RKO (cell line): Measurements from ENCODE around the gene TOX3.

Source experiments
- DNase-seq: peaks from one replicate; pipeline ENCODE4 v3.0.0-alpha.2; 2016; ENCODE audit warnings: low spot score

The TOX3 gene

DNA sequence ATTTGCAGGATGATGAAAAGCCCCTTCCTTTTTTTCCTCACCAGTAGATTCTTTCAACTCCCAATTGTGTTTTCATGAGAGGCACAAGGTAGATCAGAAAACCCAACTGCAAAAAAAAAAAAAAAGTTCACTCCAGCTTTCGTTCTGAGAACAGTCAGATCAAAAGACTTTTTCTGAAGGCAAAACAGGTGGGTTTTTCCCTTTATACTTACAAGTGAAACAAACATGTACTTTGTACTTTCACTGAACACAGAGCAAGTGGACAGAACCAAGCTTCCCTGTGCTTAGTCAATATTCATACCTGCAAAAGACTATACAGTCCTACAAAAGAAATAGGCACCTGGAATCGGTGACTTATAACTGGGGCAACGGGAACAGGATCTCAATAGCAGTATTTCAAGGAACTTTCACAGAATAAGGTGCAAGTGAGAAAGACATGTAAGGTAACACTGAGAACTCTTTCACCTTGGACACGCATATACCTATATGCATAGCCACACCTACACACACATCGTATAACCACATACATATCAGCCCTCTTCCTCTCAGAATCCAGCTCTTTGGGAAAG is 54.1 kb downstream of the TOX3 start:
- no peak for DNase-seq

GRCh38 chr16:52491216-52491615 is 55.7 kb downstream of the TOX3 start:
- no peak for DNase-seq

DNA sequence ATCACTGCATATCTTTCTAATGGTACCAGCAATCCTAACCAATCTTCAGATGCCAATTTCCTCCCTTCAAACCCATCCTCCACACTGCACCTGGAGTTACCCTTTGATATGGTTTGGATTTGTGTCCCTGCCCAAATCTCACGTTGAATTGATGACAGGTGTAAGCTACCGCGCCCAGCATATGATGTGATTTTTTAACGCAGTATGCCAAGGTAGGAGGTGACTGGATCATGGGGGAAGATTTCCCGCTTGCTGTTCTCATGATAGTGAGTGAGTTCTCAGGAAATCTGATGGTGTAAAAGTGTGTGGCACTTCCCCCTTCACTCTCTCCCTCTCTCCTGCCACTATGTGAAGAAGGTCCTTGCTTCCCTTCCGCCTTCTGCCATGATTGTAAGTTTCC is 57.0 kb downstream of the TOX3 start:
- no peak for DNase-seq

DNA sequence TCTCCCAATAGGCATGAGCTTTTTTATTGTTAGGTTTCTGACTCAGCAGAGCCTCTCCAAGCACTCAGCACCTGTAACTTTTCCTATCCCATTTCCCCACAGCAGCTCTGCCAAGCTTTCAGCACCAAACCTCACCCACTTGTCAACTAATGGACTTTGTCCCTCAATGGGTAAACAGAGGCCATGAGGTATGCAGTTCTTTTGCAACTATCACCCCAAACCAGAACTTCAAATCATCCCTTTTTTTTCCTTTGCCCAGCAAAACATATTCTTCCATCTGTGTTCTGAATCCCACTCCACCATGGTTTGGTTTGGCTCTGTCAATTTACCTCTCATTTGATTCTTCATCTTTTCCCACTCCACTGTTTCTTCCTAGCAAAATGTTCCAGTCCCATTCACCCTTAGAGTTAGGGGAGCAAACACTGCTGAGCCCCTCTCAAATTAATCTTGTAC is 58.1 kb downstream of the TOX3 start:
- DNase-seq = no peak

DNA sequence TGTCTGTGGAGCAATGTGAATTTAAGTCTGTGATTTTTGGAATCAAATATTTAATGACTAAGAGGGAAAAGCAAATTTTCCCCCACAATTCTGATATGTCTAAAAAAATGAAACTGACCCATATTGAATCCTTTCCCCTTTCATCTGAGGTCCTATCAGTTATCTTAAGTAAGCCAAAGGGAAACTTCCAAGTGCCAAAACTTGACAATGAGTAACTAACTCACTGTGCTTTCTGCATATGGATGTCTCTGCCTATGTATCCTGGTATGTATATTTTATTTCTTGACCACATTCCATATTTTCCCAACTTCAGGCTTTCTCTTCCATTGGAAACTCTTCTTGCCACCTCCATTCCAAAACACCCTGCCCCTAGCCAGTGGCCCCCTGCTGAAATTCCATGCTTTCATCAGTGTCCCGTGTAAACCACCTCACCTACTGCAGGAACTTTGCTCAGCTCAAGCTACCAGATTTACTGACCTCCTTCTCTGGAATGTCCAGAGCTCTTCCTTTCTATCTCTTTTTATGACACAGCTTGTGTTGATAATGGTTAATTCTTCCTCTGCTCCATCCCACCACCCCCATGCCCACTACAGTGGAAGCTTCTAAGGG is 59.0 kb downstream of the TOX3 start:
- no peak for DNase-seq

DNA sequence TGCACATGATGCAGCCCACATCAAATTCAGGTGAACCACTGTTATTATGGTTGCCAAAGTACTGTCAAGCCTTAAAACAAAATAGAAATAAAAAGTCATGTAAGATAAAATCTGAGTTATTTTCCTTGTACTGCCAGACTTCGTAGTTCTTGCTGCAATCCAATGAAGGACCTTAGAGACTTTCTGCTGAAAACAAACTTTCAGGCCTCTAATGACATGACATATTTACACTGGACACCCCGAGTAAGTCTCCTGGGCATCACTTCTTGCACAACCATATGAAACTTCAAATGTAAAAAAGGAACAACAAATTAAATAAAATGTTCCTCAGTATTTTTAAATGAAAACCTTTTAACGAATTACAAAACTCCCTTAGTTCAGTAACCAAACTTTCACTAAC is 66.7 kb downstream of the TOX3 start:
- no peak for DNase-seq

DNA sequence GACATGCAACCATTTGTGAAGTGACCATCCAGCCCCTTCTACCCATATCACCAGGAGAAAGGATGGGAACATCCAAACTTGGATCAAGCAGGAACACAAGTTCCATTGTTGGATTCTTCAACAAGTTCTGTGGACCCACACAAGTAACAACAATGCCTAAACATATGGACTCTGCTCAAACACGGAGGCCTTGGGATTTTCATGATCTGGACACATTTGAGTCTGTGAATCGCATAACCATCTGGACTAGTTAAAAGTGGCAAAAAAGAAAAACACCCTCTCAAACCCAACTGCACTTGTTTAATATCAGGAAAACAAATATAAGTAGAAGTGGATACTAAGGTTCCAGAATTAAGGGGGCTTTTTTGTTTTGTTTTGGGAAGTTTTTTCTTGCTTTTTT is 70.8 kb downstream of the TOX3 start:
- DNase-seq = no peak

DNA sequence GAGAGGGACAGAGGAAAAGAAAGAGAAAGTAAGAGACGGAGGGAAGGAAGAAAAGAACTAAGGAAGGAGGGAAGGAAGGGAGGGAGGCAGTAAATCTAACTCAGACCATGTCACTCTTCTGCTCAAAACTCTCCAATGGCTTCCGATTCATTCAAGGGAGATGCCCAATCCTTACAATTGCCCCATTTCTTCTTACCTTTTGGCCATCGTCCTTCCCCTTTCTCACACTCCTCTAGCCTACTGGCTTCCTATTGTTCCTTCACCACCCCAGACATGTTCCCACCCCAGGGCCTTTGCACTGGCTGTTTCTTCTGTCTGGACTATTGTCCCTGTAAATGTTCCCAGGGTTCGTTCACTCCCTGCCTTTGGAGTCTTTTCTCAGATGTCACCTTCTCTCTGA is 72.3 kb downstream of the TOX3 start:
- no peak for DNase-seq

GRCh38 chr16:52473096-52473495 is 73.8 kb downstream of the TOX3 start:
- DNase-seq = no peak

GRCh38 chr16:52471650-52472370 is 75.1 kb downstream of the TOX3 start:
- DNase-seq = no peak

- no peak for DNase-seq
Measured at GRCh38 chr16:52470585-52470984, 76.4 kb downstream of the TOX3 start.

- DNase-seq = peak; percentile 9
Measured at GRCh38 chr16:52469775-52470174, 77.2 kb downstream of the TOX3 start.

DNA sequence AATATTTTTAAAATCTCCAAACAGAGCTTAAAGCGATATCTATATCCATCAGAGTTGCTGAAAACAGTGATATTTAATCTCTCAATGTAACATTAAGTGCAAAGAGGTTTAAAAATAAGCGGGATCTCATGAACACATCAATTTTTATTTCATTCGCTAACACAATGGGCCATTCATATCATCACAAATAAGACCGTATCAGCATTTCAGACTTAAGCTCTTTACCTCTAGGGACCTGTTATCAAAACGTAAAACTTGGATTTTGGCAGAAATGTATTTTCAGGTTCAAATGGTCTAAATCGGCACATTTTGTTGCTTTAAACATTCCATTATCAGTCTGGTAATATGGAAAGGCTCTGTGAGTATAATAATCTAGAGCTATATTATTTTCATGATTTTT is 77.9 kb downstream of the TOX3 start:
- DNase-seq = no peak

GRCh38 chr16:52467753-52468152 is 79.2 kb downstream of the TOX3 start:
- DNase-seq = no peak

DNA sequence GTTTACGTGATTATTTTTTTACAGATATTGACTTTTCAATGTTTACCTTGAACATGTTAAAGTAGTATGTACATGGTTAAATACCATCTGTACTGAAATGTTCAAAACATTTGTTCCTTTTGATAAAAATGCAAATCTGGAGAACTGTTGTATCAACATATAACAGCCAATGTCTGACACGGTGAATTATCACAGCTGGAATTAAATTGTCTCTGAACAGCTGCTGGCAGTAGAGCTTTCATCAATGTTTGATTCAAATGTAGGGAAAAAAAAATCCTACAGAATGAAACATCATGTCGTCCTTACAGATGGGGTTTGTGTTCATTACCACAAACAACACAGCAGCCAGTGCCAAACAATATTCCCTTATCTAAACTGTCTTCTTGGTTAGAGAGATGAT is 79.9 kb downstream of the TOX3 start:
- no peak for DNase-seq

- no peak for DNase-seq
Measured at GRCh38 chr16:52465711-52466267, 81.2 kb downstream of the TOX3 start.

- no peak for DNase-seq
Measured at GRCh38 chr16:52463904-52464303, 83.0 kb downstream of the TOX3 start.

- DNase-seq = no peak
Measured at GRCh38 chr16:52462816-52463215, 84.1 kb downstream of the TOX3 start.

DNA sequence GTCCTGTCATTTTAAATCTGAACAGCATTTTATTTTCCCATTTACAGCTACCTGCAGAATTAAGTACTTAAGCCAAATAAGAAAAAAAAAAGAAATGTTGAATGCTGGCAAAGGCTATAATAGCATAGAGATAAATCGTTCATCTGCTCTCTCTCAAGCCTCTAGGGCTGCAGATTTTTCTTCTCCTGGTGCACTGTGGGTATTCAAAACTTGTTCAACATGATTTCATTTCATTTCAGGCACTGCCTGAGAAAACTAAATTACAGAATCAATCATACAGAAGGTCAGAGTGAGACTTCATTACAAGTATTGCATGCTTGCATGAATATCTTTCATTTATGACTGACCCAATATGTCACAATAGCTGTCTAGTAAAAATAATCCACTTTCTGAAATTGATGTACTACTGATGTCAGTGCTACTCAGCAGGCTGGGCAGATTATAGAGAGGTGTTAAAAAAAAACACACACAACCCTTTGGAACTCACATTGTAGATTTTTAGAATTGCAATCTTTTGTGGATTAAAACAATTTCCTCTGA is 86.2 kb downstream of the TOX3 start:
- no peak for DNase-seq

DNA sequence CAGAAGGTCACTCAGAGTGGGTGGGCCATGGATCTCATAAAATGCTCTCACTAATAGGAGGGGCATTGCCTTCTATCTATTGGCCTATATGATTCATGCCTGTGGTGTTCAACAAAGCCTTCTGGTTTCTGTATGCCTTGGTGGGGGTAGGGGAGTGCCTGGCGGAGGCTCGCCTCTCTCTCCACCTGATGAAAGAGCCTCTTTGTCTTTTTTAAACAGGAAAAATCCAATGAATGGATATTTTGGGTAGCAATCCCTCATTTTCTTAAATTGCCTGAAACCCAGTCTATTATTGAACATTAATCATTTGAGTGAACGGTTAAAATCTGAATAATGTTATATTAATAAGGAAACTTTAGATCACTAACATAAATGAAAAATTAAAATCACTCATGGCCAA is 90.6 kb downstream of the TOX3 start:
- DNase-seq = no peak

- DNase-seq = no peak
Measured at GRCh38 chr16:52455549-52456277, 91.2 kb downstream of the TOX3 start.

- DNase-seq = no peak
Measured at GRCh38 chr16:52453644-52454043, 93.3 kb downstream of the TOX3 start.
